Prostate gland (tissue), 2 donors: Measurements from ENCODE around the gene CAPN13.

Experiments used
- CTCF ChIP-seq, 4 experiments: fragments of 200-600 bp in 2 of 4; fragments of 450-650 bp in 2 of 4; sonication (generic) in 2 of 4; IDR thresholded peaks; 1 replicate in 3 of 4; 2 replicates in 1 of 4; pipeline ENCODE4 v1.5.1; 2016 to 2019; ENCODE audit warnings: antibody characterized with exemption in 4 of 4, mild to moderate bottlenecking in 2 of 4, moderate library complexity in 2 of 4
- POLR2A ChIP-seq: fragments of 450-650 bp; IDR thresholded peaks from one replicate; pipeline ENCODE4 v1.6.1; 2016; ENCODE audit warnings: antibody characterized with exemption, mild to moderate bottlenecking
- POLR2AphosphoS5 ChIP-seq: sonication (generic); formaldehyde crosslinking; IDR thresholded peaks from one replicate; pipeline ENCODE4 v1.6.1; 2017; ENCODE audit warnings: antibody characterized with exemption

- TF ChIP-seq POLR2A (no peak), CTCF (IDR thresholded peaks at IDR 0.05) (no peak), POLR2AphosphoS5 (no peak)
These were observed 78.2 kb downstream of the CAPN13 start for GRCh38 chr2:30729031-30729430.
